ENCODE results near the gene HHIPL1. TPM values are rescaled to one million over a fixed set of nuclear protein-coding genes. Genes with fewer than 3 reads are reported as not detected.
"Not testable (repeated sequence)": the region's sequence is repeated elsewhere in the genome, so short reads cannot be mapped to it uniquely, and the experiment has no call there.

HHIPL1 gene
- total RNA-seq, 2 experiments from 2014 or later, result 0.29 to 0.38 TPM

DNA sequence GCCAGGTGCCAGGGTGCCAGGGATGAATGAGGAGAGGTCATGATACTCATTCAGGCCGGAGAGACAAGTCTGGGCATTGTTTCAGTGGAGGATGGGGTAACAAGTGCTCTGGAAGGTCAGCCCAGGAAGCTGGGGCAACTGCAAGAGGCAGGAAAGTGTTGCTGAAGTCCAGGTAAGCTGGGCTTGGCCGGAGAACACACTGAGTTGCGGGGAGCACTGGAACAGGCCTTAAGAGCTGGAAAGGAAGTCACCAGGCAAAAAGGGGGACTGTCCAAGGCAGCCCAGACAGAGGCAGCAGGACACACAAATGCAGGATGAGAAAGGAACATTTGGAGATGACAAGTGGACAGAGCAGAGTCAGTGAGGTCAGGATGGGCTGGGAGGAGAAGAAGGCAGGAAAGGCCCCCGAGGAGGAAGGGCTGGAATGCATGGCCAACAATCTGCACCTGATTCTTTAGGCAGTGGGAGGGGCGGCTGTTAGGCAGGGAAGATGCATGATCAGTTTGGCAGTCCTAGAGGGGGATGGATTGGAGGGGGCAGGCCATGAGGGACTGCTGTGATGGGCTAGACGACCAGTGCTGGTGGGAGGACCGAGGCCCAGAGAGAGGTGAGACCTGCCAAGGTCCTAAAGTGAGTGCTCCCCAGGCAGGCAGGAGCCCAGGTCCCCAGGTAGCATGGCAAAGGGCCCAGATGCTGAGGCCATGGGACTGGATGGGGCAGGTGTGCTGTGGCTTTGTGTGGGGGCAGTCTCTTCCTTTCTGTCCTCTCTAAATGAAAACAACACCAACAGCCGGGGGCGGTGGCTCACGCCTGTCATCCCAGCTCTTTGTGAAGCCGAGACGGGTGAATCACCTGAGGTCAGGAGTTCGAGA is 17.2 kb upstream of the HHIPL1 start:
- POLR2A ChIA-PET, result no interaction called here
- intact Hi-C loops (cut with micrococcal nuclease), result loop anchor here (1.0 kb wide), 1 partner anchor 109 kb away; no protein-coding TSS in a partner anchor
- peak; percentile 39 for DNase-seq
- H3K27ac Mint-ChIP-seq, result no peak overlapping the region
- H3K4me1 Mint-ChIP-seq (ENCODE audit: low read depth), result peaks cover 5% of the 10 kb centered on the region
- no peaks in the 10 kb centered on the region for H3K9me3 Mint-ChIP-seq
- CTCF ChIA-PET, result interaction anchor here (0.6 to 1.5 kb wide), 13 partner anchors 8 to 111 kb away, joined by 3 to 12 read pairs (median 4); no protein-coding TSS in a partner anchor
- H3K27me3 Mint-ChIP-seq, result peaks cover 14% of the 10 kb centered on the region
- H3K4me3 Mint-ChIP-seq, result no peak overlapping the region
- H3K36me3 Mint-ChIP-seq, result no peaks in the 10 kb centered on the region

DNA sequence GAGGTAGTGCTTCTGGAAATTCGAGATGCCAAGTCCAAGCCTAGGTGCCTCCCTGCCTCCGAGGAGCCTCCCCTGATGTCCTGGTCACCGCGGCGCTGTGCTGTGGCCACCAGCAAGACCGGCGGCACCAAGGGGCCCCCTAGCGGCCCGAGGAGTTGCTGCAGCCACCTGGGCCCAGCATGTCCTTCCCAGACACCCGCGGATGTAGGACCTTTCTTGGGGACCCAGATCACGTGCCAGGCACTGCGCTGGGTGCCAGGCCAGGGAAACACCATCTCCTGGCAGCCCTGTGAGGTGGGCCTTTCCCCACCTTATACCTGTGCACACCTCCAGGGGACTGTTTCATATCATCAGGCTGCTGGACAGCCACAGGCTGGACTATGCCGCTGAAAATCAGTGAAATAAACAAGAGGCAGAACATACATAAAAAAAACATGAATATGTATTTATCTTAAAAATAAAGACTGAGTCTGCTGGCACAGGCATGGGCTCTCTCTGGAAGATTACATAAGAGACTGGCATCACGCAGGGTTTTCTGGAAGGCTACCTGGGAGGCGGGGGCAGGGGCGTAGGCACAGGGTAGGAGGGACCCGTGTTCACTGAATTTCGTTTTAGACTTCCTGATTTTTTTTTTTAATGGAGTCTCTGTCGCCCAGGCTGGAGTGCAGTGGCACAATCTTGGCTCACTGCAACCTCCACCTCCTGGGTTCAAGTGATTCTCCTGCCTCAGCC is 15.9 kb upstream of the HHIPL1 start:
- intact Hi-C loops (cut with micrococcal nuclease), result loop anchor here (1.0 kb wide), 1 partner anchor 111 kb away; no protein-coding TSS in a partner anchor
- Mint-ChIP-seq H3K4me3 (no peak overlapping the region), H3K9me3 (no peaks in the 10 kb centered on the region), H3K27ac (no peak overlapping the region), H3K27me3 (peaks cover 13% of the 10 kb centered on the region), H3K36me3 (no peaks in the 10 kb centered on the region), H3K4me1 (ENCODE audit: low read depth) (peaks cover 5% of the 10 kb centered on the region)
- POLR2A ChIA-PET, result no interaction called here
- DNase-seq, result peak; percentile 77
- CTCF ChIA-PET, result interaction anchor here (0.6 to 1.5 kb wide), 10 partner anchors 9 to 112 kb away, joined by 3 to 12 read pairs (median 4); no protein-coding TSS in a partner anchor

GRCh38 chr14:99630202-99630601 is 14.7 kb upstream of the HHIPL1 start:
- Mint-ChIP-seq H3K27ac (no peak overlapping the region), H3K27me3 (peaks cover 5% of the 10 kb centered on the region), H3K9me3 (no peaks in the 10 kb centered on the region), H3K4me3 (no peak overlapping the region), H3K36me3 (no peaks in the 10 kb centered on the region), H3K4me1 (ENCODE audit: low read depth) (peaks cover 5% of the 10 kb centered on the region)
- ChIA-PET POLR2A (no interaction called here), CTCF (no interaction called here)
- DNase-seq, result no peak
- intact Hi-C loops (cut with micrococcal nuclease), result no loop called here

DNA sequence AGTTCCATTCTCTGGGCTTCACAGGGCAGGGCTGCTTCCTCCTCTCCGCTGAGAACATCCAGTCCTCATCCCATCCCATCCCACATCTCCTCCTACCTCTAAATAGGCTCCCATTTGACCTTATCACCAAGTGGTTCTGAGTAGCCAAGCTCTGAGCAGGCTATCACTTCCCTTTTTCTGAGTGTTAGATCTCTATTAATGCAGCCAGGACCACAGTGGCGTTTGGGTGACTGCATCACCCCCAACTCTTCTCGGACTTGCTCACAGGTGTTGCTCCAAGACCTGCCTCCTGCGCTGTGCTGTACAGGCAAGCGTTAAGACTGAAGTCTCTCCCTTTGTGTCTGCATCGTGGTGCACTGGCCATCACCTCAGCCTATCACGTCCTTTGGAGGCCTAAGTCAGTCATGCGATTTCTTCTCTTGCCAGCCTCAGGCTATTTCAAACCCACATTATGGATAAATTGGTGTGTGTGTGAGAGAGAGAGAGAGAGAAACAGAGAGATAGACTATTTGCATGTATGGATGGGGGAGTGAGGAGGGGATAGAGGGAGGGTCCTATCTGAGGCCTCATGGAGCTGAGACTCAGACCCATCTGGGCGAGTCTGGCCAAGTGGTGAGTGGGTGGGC is 12.4 kb upstream of the HHIPL1 start:
- Mint-ChIP-seq H3K27ac (no peak overlapping the region), H3K4me1 (ENCODE audit: low read depth) (peaks cover 5% of the 10 kb centered on the region), H3K4me3 (no peak overlapping the region), H3K36me3 (no peaks in the 10 kb centered on the region), H3K27me3 (peaks cover 5% of the 10 kb centered on the region), H3K9me3 (no peaks in the 10 kb centered on the region)
- DNase-seq, result no peak
- intact Hi-C loops (cut with micrococcal nuclease), result no loop called here
- ChIA-PET CTCF (interaction anchor here (0.7 kb wide), 1 partner anchor 84 kb away, joined by 3 read pairs; no protein-coding TSS in a partner anchor), POLR2A (no interaction called here)

DNA sequence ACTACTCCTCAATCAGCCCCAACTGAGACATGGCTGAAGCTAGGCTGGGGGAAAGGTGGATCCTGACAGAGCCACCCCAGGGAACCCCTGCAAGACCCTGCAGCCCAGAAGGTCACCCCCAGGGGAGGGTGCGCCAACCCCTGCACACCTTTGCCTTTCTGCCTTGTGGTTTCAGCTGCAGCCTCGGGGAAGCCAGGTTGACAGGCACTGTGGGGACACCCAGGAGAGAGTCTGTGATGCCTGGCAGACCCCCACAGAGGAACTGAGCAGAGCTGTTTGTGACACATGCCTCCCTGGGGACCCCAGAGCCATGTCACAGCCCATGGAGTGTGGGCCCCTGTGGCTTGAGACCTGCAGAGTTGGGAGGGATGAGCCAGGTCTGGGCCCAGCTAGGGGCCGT is 11.8 kb upstream of the HHIPL1 start:
- no peak for DNase-seq
- POLR2A ChIA-PET, result no interaction called here
- Mint-ChIP-seq H3K27ac (no peak overlapping the region), H3K9me3 (no peaks in the 10 kb centered on the region), H3K4me1 (ENCODE audit: low read depth) (peaks cover 5% of the 10 kb centered on the region), H3K36me3 (no peaks in the 10 kb centered on the region), H3K27me3 (peaks cover 5% of the 10 kb centered on the region), H3K4me3 (no peak overlapping the region)
- CTCF ChIA-PET, result interaction anchor here (1.1 kb wide), 1 partner anchor 108 kb away, joined by 4 read pairs; no protein-coding TSS in a partner anchor
- intact Hi-C loops (cut with micrococcal nuclease), result no loop called here

GRCh38 chr14:99633918-99634317 is 11.0 kb upstream of the HHIPL1 start:
- Mint-ChIP-seq H3K27ac (no peak overlapping the region), H3K27me3 (peaks cover 4% of the 10 kb centered on the region), H3K4me1 (ENCODE audit: low read depth) (peaks cover 2% of the 10 kb centered on the region), H3K4me3 (no peak overlapping the region), H3K9me3 (no peaks in the 10 kb centered on the region), H3K36me3 (no peaks in the 10 kb centered on the region)
- ChIA-PET CTCF (interaction anchor here (1.1 kb wide), 1 partner anchor 109 kb away, joined by 4 read pairs; no protein-coding TSS in a partner anchor), POLR2A (no interaction called here)
- no peak for DNase-seq
- intact Hi-C loops (cut with micrococcal nuclease), result no loop called here

DNA sequence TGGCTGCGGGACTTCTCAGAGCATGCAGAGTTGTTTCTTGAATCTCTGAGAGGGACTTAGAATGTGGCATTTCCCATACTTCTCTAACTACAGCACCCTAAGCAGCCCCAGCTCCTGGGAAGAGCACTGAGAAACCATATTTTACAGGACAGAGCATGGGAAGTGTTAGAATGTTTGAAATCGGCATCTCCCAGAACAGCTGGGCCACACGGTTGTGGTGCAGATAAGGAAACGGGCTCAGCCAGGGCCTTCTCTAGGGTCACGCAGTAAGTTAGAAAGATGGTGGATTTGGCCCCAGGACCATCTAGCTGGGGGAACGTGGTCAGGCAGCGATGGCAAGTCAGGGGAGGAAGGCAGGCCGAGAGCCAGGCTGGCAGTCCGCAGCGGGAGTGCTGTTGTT is 10.5 kb upstream of the HHIPL1 start:
- no peak for DNase-seq
- no peak overlapping the region for H3K27ac Mint-ChIP-seq
- ChIA-PET POLR2A (no interaction called here), CTCF (no interaction called here)
- H3K36me3 Mint-ChIP-seq, result no peaks in the 10 kb centered on the region
- H3K4me1 Mint-ChIP-seq (ENCODE audit: low read depth), result no peaks in the 10 kb centered on the region
- intact Hi-C loops (cut with micrococcal nuclease), result no loop called here
- H3K27me3 Mint-ChIP-seq, result peaks cover 3% of the 10 kb centered on the region
- no peak overlapping the region for H3K4me3 Mint-ChIP-seq
- H3K9me3 Mint-ChIP-seq, result no peaks in the 10 kb centered on the region

GRCh38 chr14:99635116-99635515 is 9.8 kb upstream of the HHIPL1 start:
- ChIA-PET POLR2A (no interaction called here), CTCF (no interaction called here)
- intact Hi-C loops (cut with micrococcal nuclease), result no loop called here
- Mint-ChIP-seq H3K27me3 (peaks cover 3% of the 10 kb centered on the region), H3K36me3 (no peaks in the 10 kb centered on the region), H3K4me1 (ENCODE audit: low read depth) (no peaks in the 10 kb centered on the region), H3K9me3 (no peaks in the 10 kb centered on the region), H3K4me3 (no peak overlapping the region), H3K27ac (no peak overlapping the region)
- DNase-seq, result no peak

GRCh38 chr14:99636487-99636886 is 8.4 kb upstream of the HHIPL1 start:
- H3K36me3 Mint-ChIP-seq, result no peaks in the 10 kb centered on the region
- no peak for DNase-seq
- H3K27ac Mint-ChIP-seq, result no peak overlapping the region
- no peaks in the 10 kb centered on the region for H3K4me1 Mint-ChIP-seq (ENCODE audit: low read depth)
- peaks cover 3% of the 10 kb centered on the region for H3K27me3 Mint-ChIP-seq
- no peaks in the 10 kb centered on the region for H3K9me3 Mint-ChIP-seq
- intact Hi-C loops (cut with micrococcal nuclease), result no loop called here
- POLR2A ChIA-PET, result no interaction called here
- H3K4me3 Mint-ChIP-seq, result no peak overlapping the region
- CTCF ChIA-PET, result no interaction called here

DNA sequence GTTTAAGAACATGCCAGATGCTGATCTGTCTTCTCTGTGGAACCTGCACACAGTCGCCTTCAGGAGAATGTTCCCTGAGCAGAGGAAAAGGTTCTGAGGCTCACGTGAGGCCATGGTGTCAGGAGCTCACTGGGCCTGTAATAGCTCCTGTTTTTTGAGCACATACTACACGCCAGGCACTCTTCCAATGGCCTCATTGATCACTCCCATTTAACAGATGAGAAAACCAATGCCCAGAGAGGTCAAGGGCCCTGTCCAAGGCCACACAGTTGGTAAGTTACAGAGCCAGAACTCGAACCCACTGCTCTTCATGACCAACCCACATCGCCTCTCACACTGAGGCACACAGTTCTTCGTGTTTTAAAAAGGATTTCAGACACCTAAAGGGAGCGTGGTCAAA is 7.3 kb upstream of the HHIPL1 start:
- Mint-ChIP-seq H3K27me3 (peaks cover 3% of the 10 kb centered on the region), H3K4me1 (ENCODE audit: low read depth) (no peaks in the 10 kb centered on the region), H3K27ac (no peak overlapping the region), H3K4me3 (no peak overlapping the region), H3K36me3 (no peaks in the 10 kb centered on the region), H3K9me3 (no peaks in the 10 kb centered on the region)
- CTCF ChIA-PET, result no interaction called here
- DNase-seq, result no peak
- POLR2A ChIA-PET, result no interaction called here
- intact Hi-C loops (cut with micrococcal nuclease), result no loop called here

DNA sequence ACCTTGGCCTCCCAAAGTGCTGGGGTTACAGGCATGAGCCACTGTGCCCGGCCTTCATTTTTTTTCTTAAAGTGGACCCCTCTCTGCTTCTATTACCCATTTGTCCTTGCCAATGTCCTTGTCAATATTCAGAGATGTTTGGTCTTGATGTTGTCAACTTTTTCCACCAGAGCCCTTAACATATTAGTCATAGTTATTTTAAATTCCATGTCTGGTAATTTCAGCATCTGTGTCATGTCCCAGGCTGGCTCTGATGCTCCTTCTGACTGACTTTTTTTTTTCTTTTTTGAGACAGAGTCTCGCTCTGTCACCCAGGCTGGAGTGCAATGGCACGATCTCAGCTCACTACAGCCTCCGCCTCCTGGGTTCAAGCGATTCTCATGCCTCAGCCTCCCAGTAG is 2.2 kb upstream of the HHIPL1 start:
- H3K4me1 Mint-ChIP-seq (ENCODE audit: low read depth); CTCF ChIA-PET; H3K36me3 Mint-ChIP-seq; DNase-seq; H3K4me3 Mint-ChIP-seq; H3K9me3 Mint-ChIP-seq; POLR2A ChIA-PET; H3K27ac Mint-ChIP-seq; intact Hi-C loops (cut with micrococcal nuclease): not testable (repeated sequence)
- H3K27me3 Mint-ChIP-seq, result peaks cover 19% of the 10 kb centered on the region

GRCh38 chr14:99643343-99643742 is 1.6 kb upstream of the HHIPL1 start:
- POLR2A ChIA-PET, result no interaction called here
- Mint-ChIP-seq H3K36me3 (no peaks in the 10 kb centered on the region), H3K9me3 (no peaks in the 10 kb centered on the region), H3K4me3 (no peak overlapping the region), H3K27me3 (peaks cover 21% of the 10 kb centered on the region), H3K27ac (no peak overlapping the region), H3K4me1 (ENCODE audit: low read depth) (peaks cover 4% of the 10 kb centered on the region)
- CTCF ChIA-PET, result no interaction called here
- intact Hi-C loops (cut with micrococcal nuclease), result no loop called here
- DNase-seq, result no peak
